ENCODE data around the gene MINDY4.

MINDY4 gene

DNA sequence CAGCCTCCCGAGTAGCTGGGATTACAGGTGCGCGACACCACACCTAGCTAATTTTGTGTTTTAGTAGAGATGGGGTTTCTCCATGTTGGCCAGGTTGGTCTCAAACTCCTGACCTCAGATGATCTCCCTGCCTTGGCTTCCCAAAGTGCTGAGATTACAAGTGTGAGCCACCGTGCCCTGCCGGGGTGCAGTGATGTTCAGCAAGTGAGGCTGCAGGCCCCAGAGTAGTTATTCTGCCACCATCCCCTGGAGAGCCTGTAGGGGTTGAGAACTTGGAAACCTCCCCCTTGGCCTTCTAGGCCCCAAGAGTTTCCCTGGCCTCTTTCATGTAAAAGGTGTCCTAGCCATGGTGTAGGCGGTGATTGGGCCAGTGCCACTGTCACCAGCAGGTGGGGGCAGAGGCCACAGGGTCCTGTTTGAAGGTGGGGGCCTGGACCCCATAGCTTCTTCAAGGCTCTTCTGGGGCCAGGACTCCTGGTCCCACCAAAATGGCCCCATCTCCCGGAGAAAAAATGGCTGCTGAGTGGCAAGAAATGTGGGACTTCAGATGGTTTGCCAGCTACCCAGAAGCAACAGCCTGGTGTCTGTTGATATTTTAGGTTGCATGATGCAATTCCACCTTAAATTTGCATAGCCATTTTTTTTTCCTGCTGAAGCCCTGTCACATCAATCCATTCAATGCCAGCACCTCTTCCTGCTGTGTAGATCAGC lies 44.8 kb upstream of the MINDY4 start:
- H3K4ac ChIP-seq (ENCODE audit: low read depth, low read length), result no peak overlapping the region
- H3K79me1 ChIP-seq (ENCODE audit: low read length), result peaks cover 3% of the 10 kb centered on the region
- no peak overlapping the region for H4K91ac ChIP-seq (ENCODE audit: low read depth, low read length)
- no peak overlapping the region for H4K12ac ChIP-seq (ENCODE audit: low read depth, low read length)
- no peaks in the 10 kb centered on the region for H3K36me3 ChIP-seq (ENCODE audit: control insufficient read depth in 1 of 2, insufficient read depth in 2 of 2, low read length in 2 of 2)
- no peak overlapping the region for H2AK5ac ChIP-seq (ENCODE audit: low read length)
- H3K79me2 ChIP-seq (ENCODE audit: control insufficient read depth, insufficient read depth, low read length, poor library complexity), result no peaks in the 10 kb centered on the region
- no peak overlapping the region for H4K8ac ChIP-seq (ENCODE audit: low read depth, low read length)
- no peak overlapping the region for H2AFZ ChIP-seq (ENCODE audit: insufficient read depth, low read length, poor library complexity)
- H3K18ac ChIP-seq (ENCODE audit: low read length), result no peak overlapping the region
- H3K14ac ChIP-seq (ENCODE audit: low read length), result no peak overlapping the region
- peaks cover 4% of the 10 kb centered on the region for H3K9me3 ChIP-seq (ENCODE audit: insufficient read depth, low read depth, low read length)
- no peaks in the 10 kb centered on the region for H3K27me3 ChIP-seq (ENCODE audit: insufficient read depth, low read length)
- H3K4me1 ChIP-seq (ENCODE audit: control insufficient read depth in 1 of 2, insufficient read depth in 2 of 2, low read length in 2 of 2), result peaks cover 14 to 18% of the 10 kb centered on the region in 2 experiments
- no peak overlapping the region for H2BK12ac ChIP-seq (ENCODE audit: low read length)
- no CpG with 5 or more reads among the region's 7 CpGs for WGBS (ENCODE audit: extremely low coverage, insufficient coverage, insufficient read length)
- no peak overlapping the region for H2BK120ac ChIP-seq (ENCODE audit: insufficient read depth, low read length, poor library complexity)
- no peak overlapping the region for H3K9ac ChIP-seq (ENCODE audit: low read length)
- no peak overlapping the region for H3K4me3 ChIP-seq (ENCODE audit: low read depth, low read length)
- no peak for DNase-seq
- no peak overlapping the region for H2BK5ac ChIP-seq (ENCODE audit: low read depth, low read length, poor library complexity)
- no peak overlapping the region for H3K4me2 ChIP-seq (ENCODE audit: low read length)
- H3K27ac ChIP-seq (ENCODE audit: low read depth, low read length), result no peak overlapping the region
- H3K23ac ChIP-seq (ENCODE audit: low read length), result no peak overlapping the region

- DNase-seq, result no peak
- no peaks in the 10 kb centered on the region for H3K79me2 ChIP-seq (ENCODE audit: control insufficient read depth, insufficient read depth, low read length, poor library complexity)
- peak overlapping the region; percentile 32 for H2BK120ac ChIP-seq (ENCODE audit: insufficient read depth, low read length, poor library complexity)
- peaks cover 14 to 21% of the 10 kb centered on the region in 2 experiments for H3K4me1 ChIP-seq (ENCODE audit: control insufficient read depth in 1 of 2, insufficient read depth in 2 of 2, low read length in 2 of 2)
- H4K12ac ChIP-seq (ENCODE audit: low read depth, low read length), result no peak overlapping the region
- peak overlapping the region; percentile 33 for H3K14ac ChIP-seq (ENCODE audit: low read length)
- H3K9ac ChIP-seq (ENCODE audit: low read length), result no peak overlapping the region
- no peak overlapping the region for H3K27ac ChIP-seq (ENCODE audit: low read depth, low read length)
- H3K4me3 ChIP-seq (ENCODE audit: low read depth, low read length), result no peak overlapping the region
- no peak overlapping the region for H2AFZ ChIP-seq (ENCODE audit: insufficient read depth, low read length, poor library complexity)
- H4K8ac ChIP-seq (ENCODE audit: low read depth, low read length), result peak overlapping the region; percentile 23
- no CpG with 5 or more reads among the region's 8 CpGs for WGBS (ENCODE audit: extremely low coverage, insufficient coverage, insufficient read length)
- peaks cover 3% of the 10 kb centered on the region for H3K79me1 ChIP-seq (ENCODE audit: low read length)
- H2AK5ac ChIP-seq (ENCODE audit: low read length), result no peak overlapping the region
- H3K27me3 ChIP-seq (ENCODE audit: insufficient read depth, low read length), result no peaks in the 10 kb centered on the region
- no peak overlapping the region for H3K23ac ChIP-seq (ENCODE audit: low read length)
- peak overlapping the region; percentile 48 for H4K91ac ChIP-seq (ENCODE audit: low read depth, low read length)
- no peak overlapping the region for H3K4ac ChIP-seq (ENCODE audit: low read depth, low read length)
- H3K36me3 ChIP-seq (ENCODE audit: control insufficient read depth in 1 of 2, insufficient read depth in 2 of 2, low read length in 2 of 2), result no peaks in the 10 kb centered on the region
- H3K4me2 ChIP-seq (ENCODE audit: low read length), result no peak overlapping the region
- no peak overlapping the region for H2BK5ac ChIP-seq (ENCODE audit: low read depth, low read length, poor library complexity)
- H3K9me3 ChIP-seq (ENCODE audit: insufficient read depth, low read depth, low read length), result peaks cover 3% of the 10 kb centered on the region
- no peak overlapping the region for H2BK12ac ChIP-seq (ENCODE audit: low read length)
- peak overlapping the region; percentile 62 for H3K18ac ChIP-seq (ENCODE audit: low read length)
These were observed 43.9 kb upstream of the MINDY4 start for GRCh38 chr7:30727061-30727945.

GRCh38 chr7:30728591-30729100 lies 42.6 kb upstream of the MINDY4 start:
- Histone ChIP-seq H3K27me3 (ENCODE audit: insufficient read depth, low read length) (no peaks in the 10 kb centered on the region), H3K23ac (ENCODE audit: low read length) (no peak overlapping the region), H2BK12ac (ENCODE audit: low read length) (peak overlapping the region; percentile 9), H3K36me3 (ENCODE audit: control insufficient read depth in 1 of 2, insufficient read depth in 2 of 2, low read length in 2 of 2) (no peaks in the 10 kb centered on the region), H3K18ac (ENCODE audit: low read length) (no peak overlapping the region), H4K8ac (ENCODE audit: low read depth, low read length) (no peak overlapping the region), H2AFZ (ENCODE audit: insufficient read depth, low read length, poor library complexity) (no peak overlapping the region), H3K79me1 (ENCODE audit: low read length) (peaks cover 3% of the 10 kb centered on the region), H3K27ac (ENCODE audit: low read depth, low read length) (no peak overlapping the region), H4K91ac (ENCODE audit: low read depth, low read length) (no peak overlapping the region), H3K4me2 (ENCODE audit: low read length) (no peak overlapping the region), H3K9ac (ENCODE audit: low read length) (no peak overlapping the region), H2BK120ac (ENCODE audit: insufficient read depth, low read length, poor library complexity) (no peak overlapping the region), H4K12ac (ENCODE audit: low read depth, low read length) (no peak overlapping the region), H2BK5ac (ENCODE audit: low read depth, low read length, poor library complexity) (no peak overlapping the region), H3K4me1 (ENCODE audit: control insufficient read depth in 1 of 2, insufficient read depth in 2 of 2, low read length in 2 of 2) (peaks cover 14 to 21% of the 10 kb centered on the region in 2 experiments), H3K9me3 (ENCODE audit: insufficient read depth, low read depth, low read length) (peaks cover 1% of the 10 kb centered on the region), H3K4me3 (ENCODE audit: low read depth, low read length) (no peak overlapping the region), H2AK5ac (ENCODE audit: low read length) (no peak overlapping the region), H3K4ac (ENCODE audit: low read depth, low read length) (no peak overlapping the region), H3K79me2 (ENCODE audit: control insufficient read depth, insufficient read depth, low read length, poor library complexity) (no peaks in the 10 kb centered on the region), H3K14ac (ENCODE audit: low read length) (no peak overlapping the region)
- WGBS (ENCODE audit: extremely low coverage, insufficient coverage, insufficient read length), result 100% methylated on average over 1 of the region's 6 CpGs
- no peak for DNase-seq

DNA sequence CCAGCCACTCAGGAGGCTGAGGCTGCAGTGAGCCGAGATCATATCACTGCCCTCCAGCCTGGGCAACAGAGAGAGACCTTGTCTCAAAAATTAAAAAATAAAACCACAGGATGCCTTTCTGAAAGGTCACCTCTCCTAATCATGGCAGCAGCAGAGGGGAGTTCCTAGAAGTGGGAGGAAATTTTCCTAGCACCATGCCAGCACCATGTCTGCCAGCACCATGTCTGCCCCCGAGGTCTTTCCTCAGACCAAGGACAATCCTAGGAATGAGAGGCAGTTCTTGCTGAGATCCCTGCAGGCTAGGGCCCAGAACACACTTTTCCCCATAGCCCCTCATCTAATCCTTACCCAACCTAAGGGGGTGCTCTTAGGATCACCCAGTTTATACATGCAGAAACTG lies 41.6 kb upstream of the MINDY4 start:
- no peaks in the 10 kb centered on the region for H3K79me2 ChIP-seq (ENCODE audit: control insufficient read depth, insufficient read depth, low read length, poor library complexity)
- H2BK120ac ChIP-seq (ENCODE audit: insufficient read depth, low read length, poor library complexity), result no peak overlapping the region
- no peak overlapping the region for H3K23ac ChIP-seq (ENCODE audit: low read length)
- peak; percentile 48 to 65 for DNase-seq
- H2BK12ac ChIP-seq (ENCODE audit: low read length), result no peak overlapping the region
- H3K27ac ChIP-seq (ENCODE audit: low read depth, low read length), result no peak overlapping the region
- H3K79me1 ChIP-seq (ENCODE audit: low read length), result peaks cover 3% of the 10 kb centered on the region
- H2AFZ ChIP-seq (ENCODE audit: insufficient read depth, low read length, poor library complexity), result no peak overlapping the region
- no peak overlapping the region for H4K12ac ChIP-seq (ENCODE audit: low read depth, low read length)
- no peaks in the 10 kb centered on the region for H3K36me3 ChIP-seq (ENCODE audit: control insufficient read depth in 1 of 2, insufficient read depth in 2 of 2, low read length in 2 of 2)
- H3K9ac ChIP-seq (ENCODE audit: low read length), result no peak overlapping the region
- H2BK5ac ChIP-seq (ENCODE audit: low read depth, low read length, poor library complexity), result no peak overlapping the region
- no peak overlapping the region for H4K91ac ChIP-seq (ENCODE audit: low read depth, low read length)
- H3K4me3 ChIP-seq (ENCODE audit: low read depth, low read length), result no peak overlapping the region
- no peak overlapping the region for H3K14ac ChIP-seq (ENCODE audit: low read length)
- no peak overlapping the region for H2AK5ac ChIP-seq (ENCODE audit: low read length)
- no peaks in the 10 kb centered on the region for H3K27me3 ChIP-seq (ENCODE audit: insufficient read depth, low read length)
- no CpG with 5 or more reads among the region's 2 CpGs for WGBS (ENCODE audit: extremely low coverage, insufficient coverage, insufficient read length)
- H3K4me2 ChIP-seq (ENCODE audit: low read length), result no peak overlapping the region
- peaks cover 3% of the 10 kb centered on the region for H3K9me3 ChIP-seq (ENCODE audit: insufficient read depth, low read depth, low read length)
- H3K18ac ChIP-seq (ENCODE audit: low read length), result no peak overlapping the region
- H4K8ac ChIP-seq (ENCODE audit: low read depth, low read length), result no peak overlapping the region
- H3K4me1 ChIP-seq (ENCODE audit: control insufficient read depth in 1 of 2, insufficient read depth in 2 of 2, low read length in 2 of 2), result peaks cover 14 to 21% of the 10 kb centered on the region in 2 experiments
- H3K4ac ChIP-seq (ENCODE audit: low read depth, low read length), result no peak overlapping the region
